HEK293 (cell line): ENCODE data around the gene PLOD2.

Experiments
- CTCF ChIA-PET: fragments of 350-600 bp; formaldehyde crosslinking; extraction: SDS; loops from one replicate; lab custom pipeline; 2021; ENCODE audit warnings: antibody characterized with exemption; lab: Yijun Ruan, JAX
- POLR2A ChIA-PET: fragments of 300-600 bp; formaldehyde crosslinking; extraction: SDS; loops from one replicate; lab custom pipeline; 2020; ENCODE audit warnings: antibody characterized with exemption, inconsistent platforms; lab: Yijun Ruan, JAX
- H3K27ac ChIP-seq: fragments of 200-500 bp; sonication (Bioruptor generic); 2 replicates; pipeline ENCODE4 v1.5.1; 2014; ENCODE audit warnings: low read depth, low read length, control low read depth, inconsistent platforms; ENCODE audit errors: extremely low read depth
- H3K36me3 ChIP-seq, 2 experiments: fragments of 200-500 bp in 1 of 2; sonication (Bioruptor generic) in 1 of 2; 1 replicate in 1 of 2; 2 replicates in 1 of 2; pipeline ENCODE4 v1.5.1; 2014 to 2017; ENCODE audit warnings: inconsistent platforms in 2 of 2, low read length in 2 of 2; ENCODE audit not compliant: control insufficient read depth in 2 of 2, insufficient read depth in 1 of 2
- H3K4me1 ChIP-seq: fragments of 200-500 bp; sonication (Bioruptor generic); 2 replicates; pipeline ENCODE4 v1.5.1; 2014; ENCODE audit warnings: mild to moderate bottlenecking, low read length, inconsistent platforms; ENCODE audit not compliant: control insufficient read depth, insufficient read depth
- H3K4me3 ChIP-seq: 2 replicates; pipeline ENCODE4 v1.5.1; 2011; ENCODE audit warnings: low read depth, mild to moderate bottlenecking, control low read depth, low read length, moderate library complexity
- H3K9me3 ChIP-seq: fragments of 200-500 bp; sonication (Bioruptor generic); 2 replicates; pipeline ENCODE4 v1.5.1; 2014; ENCODE audit warnings: low read depth, low read length, inconsistent platforms; ENCODE audit not compliant: control insufficient read depth, insufficient read depth
- GFI1B ChIP-seq: fragments of 450-650 bp; formaldehyde crosslinking; IDR thresholded peaks from 2 replicates; pipeline ENCODE4 v1.5.1; 2016; ENCODE audit warnings: missing biosample characterization, missing genetic modification characterization
- HOXA7 ChIP-seq: sonication (generic); formaldehyde crosslinking; IDR thresholded peaks from 2 replicates; pipeline ENCODE4 v1.8.1; 2022; ENCODE audit warnings: missing genetic modification reagents, borderline replicate concordance
- SCRT1 ChIP-seq: fragments of 450-650 bp; formaldehyde crosslinking; IDR thresholded peaks from 2 replicates; pipeline ENCODE4 v1.5.1; 2016; ENCODE audit warnings: missing biosample characterization, missing genetic modification characterization, borderline replicate concordance
- SP7 ChIP-seq: fragments of 450-650 bp; formaldehyde crosslinking; IDR thresholded peaks from 2 replicates; pipeline ENCODE4 v1.5.1; 2016; ENCODE audit warnings: missing biosample characterization, missing genetic modification characterization
- YY2 ChIP-seq: fragments of 450-650 bp; formaldehyde crosslinking; IDR thresholded peaks from 2 replicates; pipeline ENCODE4 v1.5.1; 2016; ENCODE audit warnings: missing biosample characterization, missing genetic modification characterization
- ZBTB20 ChIP-seq: fragments of 450-650 bp; formaldehyde crosslinking; IDR thresholded peaks from 2 replicates; pipeline ENCODE4 v1.5.1; 2016; ENCODE audit warnings: missing biosample characterization, missing genetic modification characterization
- ZBTB48 ChIP-seq: fragments of 450-650 bp; formaldehyde crosslinking; IDR thresholded peaks from 2 replicates; pipeline ENCODE4 v1.5.1; 2016; ENCODE audit warnings: missing biosample characterization, missing genetic modification characterization
- ZFP37 ChIP-seq: fragments of 450-650 bp; formaldehyde crosslinking; IDR thresholded peaks from 2 replicates; pipeline ENCODE4 v1.5.1; 2016; ENCODE audit warnings: missing biosample characterization, missing genetic modification characterization
- ZNF169 ChIP-seq: fragments of 450-650 bp; formaldehyde crosslinking; IDR thresholded peaks from 2 replicates; pipeline ENCODE4 v1.5.1; 2016; ENCODE audit warnings: missing biosample characterization, missing genetic modification characterization
- ZNF335 ChIP-seq: fragments of 450-650 bp; formaldehyde crosslinking; conservative IDR thresholded peaks from 2 replicates; pipeline ENCODE4 v1.5.1; 2016; ENCODE audit warnings: missing biosample characterization, missing genetic modification characterization
- ZNF341 ChIP-seq: fragments of 450-650 bp; formaldehyde crosslinking; IDR thresholded peaks from 2 replicates; pipeline ENCODE4; 2016; ENCODE audit warnings: low read depth, missing biosample characterization, missing genetic modification characterization
- ZNF449 ChIP-seq: fragments of 450-650 bp; formaldehyde crosslinking; IDR thresholded peaks from 2 replicates; pipeline ENCODE4 v1.5.1; 2017; ENCODE audit warnings: missing biosample characterization, mild to moderate bottlenecking, missing genetic modification characterization, moderate library complexity
- ZNF600 ChIP-seq: fragments of 450-650 bp; formaldehyde crosslinking; IDR thresholded peaks from 2 replicates; pipeline ENCODE4 v1.5.1; 2016; ENCODE audit warnings: missing biosample characterization, missing genetic modification characterization
- ZNF623 ChIP-seq: fragments of 450-650 bp; formaldehyde crosslinking; IDR thresholded peaks from 2 replicates; pipeline ENCODE4 v1.5.1; 2016; ENCODE audit warnings: missing biosample characterization, missing genetic modification characterization
- ZNF707 ChIP-seq: fragments of 450-650 bp; formaldehyde crosslinking; IDR thresholded peaks from 2 replicates; pipeline ENCODE4 v1.5.1; 2016; ENCODE audit warnings: missing biosample characterization, missing genetic modification characterization
- ZNF791 ChIP-seq: fragments of 450-650 bp; formaldehyde crosslinking; IDR thresholded peaks from 2 replicates; pipeline ENCODE4 v1.5.1; 2016; ENCODE audit warnings: missing biosample characterization, missing genetic modification characterization
- TF ChIP-seq, protein P1 (sequence below): fragments of 450-650 bp; formaldehyde crosslinking; IDR thresholded peaks from 2 replicates; pipeline ENCODE4 v1.5.1; 2016; ENCODE audit warnings: missing biosample characterization, missing genetic modification characterization
- TF ChIP-seq, protein P2 (sequence below): fragments of 450-650 bp; formaldehyde crosslinking; IDR thresholded peaks from 2 replicates; pipeline ENCODE4 v1.5.1; 2016; ENCODE audit warnings: missing biosample characterization, missing genetic modification characterization
- TF ChIP-seq, protein P3 (sequence below): fragments of 450-650 bp; formaldehyde crosslinking; IDR thresholded peaks from 2 replicates; pipeline ENCODE4 v1.5.1; 2016; ENCODE audit warnings: missing biosample characterization, missing genetic modification characterization
- TF ChIP-seq, protein P4 (sequence below): fragments of 450-650 bp; formaldehyde crosslinking; IDR thresholded peaks from 2 replicates; pipeline ENCODE4 v1.5.1; 2016; ENCODE audit warnings: missing biosample characterization, missing genetic modification characterization

Gene PLOD2

DNA sequence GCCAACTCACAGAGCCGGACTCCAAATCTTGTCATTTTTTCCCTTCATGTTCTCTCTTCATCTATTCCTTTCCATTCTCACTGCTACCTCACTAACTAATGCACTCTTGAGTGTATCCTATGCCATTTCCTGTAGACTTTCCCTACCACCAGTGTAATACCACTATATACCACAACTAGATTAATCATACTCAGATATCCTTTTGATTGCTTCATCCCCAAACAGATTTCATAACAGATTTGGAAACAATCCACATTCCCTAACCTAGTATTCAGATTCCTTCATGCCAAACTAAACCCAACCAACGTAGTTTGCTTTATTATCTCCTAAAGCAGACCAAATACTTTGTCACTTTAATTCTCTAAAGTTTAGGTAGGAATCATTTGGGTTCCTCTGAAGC is 2.6 kb upstream of the PLOD2 start:
- Histone ChIP-seq H3K9me3 (no peaks in the 10 kb centered on the region), H3K36me3 (no peaks in the 10 kb centered on the region), H3K27ac (no peak overlapping the region)
- TF ChIP-seq ZBTB20 (tag by site-specific recombination) (peak; percentile 35; the same call in 1 of the 2 replicates), ZNF791 (tag by site-specific recombination) (no peak), GFI1B (tag by site-specific recombination) (no peak), YY2 (tag by site-specific recombination) (no peak), ZNF169 (tag by site-specific recombination) (no peak), ZNF707 (tag by site-specific recombination) (no peak), SCRT1 (tag by site-specific recombination) (no peak)
- TF ChIP-seq, protein P1, sequence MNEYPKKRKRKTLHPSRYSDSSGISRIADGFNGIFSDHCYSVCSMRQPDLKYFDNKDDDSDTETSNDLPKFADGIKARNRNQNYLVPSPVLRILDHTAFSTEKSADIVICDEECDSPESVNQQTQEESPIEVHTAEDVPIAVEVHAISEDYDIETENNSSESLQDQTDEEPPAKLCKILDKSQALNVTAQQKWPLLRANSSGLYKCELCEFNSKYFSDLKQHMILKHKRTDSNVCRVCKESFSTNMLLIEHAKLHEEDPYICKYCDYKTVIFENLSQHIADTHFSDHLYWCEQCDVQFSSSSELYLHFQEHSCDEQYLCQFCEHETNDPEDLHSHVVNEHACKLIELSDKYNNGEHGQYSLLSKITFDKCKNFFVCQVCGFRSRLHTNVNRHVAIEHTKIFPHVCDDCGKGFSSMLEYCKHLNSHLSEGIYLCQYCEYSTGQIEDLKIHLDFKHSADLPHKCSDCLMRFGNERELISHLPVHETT (tag by site-specific recombination), result no peak
- TF ChIP-seq, all 188 proteins: peak for 1
- Histone ChIP-seq H3K4me3 (no peak overlapping the region), H3K4me1 (peaks cover 3% of the 10 kb centered on the region; the same call in 1 of the 2 replicates)
- CTCF ChIA-PET, result no interaction called here
- POLR2A ChIA-PET, result no interaction called here

DNA sequence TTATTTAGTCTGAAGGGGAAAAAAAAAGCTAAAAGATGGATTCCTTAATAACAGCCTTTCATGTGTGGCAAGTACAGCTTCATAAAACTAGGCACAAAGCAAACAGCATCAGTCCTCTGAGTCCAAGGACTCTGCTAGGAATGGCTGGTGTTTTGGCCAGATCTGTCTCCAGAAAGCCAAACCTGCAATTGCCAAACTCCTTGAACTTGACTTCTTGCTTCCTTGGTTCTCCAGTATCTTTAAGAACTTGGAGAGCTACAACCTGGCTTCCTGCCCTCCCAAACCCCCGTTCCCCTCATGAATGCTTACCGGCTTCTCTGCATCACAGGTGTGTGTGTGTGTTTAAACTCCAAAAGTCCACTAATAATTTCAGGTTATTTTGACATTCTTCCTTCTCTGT is 1.6 kb upstream of the PLOD2 start:
- H3K36me3 ChIP-seq, result no peaks in the 10 kb centered on the region
- H3K9me3 ChIP-seq, result no peaks in the 10 kb centered on the region
- ChIA-PET POLR2A (no interaction called here), CTCF (interaction anchor here (0.7 to 2.8 kb wide), 3 partner anchors 27 to 128 kb away, joined by 4 to 9 read pairs (median 7); no protein-coding TSS in a partner anchor)
- TF ChIP-seq ZNF600 (tag by site-specific recombination) (no peak), ZFP37 (tag by site-specific recombination) (no peak), SP7 (tag by site-specific recombination) (no peak)
- TF ChIP-seq, protein P2, sequence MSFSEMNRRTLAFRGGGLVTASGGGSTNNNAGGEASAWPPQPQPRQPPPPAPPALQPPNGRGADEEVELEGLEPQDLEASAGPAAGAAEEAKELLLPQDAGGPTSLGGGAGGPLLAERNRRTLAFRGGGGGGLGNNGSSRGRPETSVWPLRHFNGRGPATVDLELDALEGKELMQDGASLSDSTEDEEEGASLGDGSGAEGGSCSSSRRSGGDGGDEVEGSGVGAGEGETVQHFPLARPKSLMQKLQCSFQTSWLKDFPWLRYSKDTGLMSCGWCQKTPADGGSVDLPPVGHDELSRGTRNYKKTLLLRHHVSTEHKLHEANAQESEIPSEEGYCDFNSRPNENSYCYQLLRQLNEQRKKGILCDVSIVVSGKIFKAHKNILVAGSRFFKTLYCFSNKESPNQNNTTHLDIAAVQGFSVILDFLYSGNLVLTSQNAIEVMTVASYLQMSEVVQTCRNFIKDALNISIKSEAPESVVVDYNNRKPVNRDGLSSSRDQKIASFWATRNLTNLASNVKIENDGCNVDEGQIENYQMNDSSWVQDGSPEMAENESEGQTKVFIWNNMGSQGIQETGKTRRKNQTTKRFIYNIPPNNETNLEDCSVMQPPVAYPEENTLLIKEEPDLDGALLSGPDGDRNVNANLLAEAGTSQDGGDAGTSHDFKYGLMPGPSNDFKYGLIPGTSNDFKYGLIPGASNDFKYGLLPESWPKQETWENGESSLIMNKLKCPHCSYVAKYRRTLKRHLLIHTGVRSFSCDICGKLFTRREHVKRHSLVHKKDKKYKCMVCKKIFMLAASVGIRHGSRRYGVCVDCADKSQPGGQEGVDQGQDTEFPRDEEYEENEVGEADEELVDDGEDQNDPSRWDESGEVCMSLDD (tag by site-specific recombination), result no peak
- TF ChIP-seq, protein P3, sequence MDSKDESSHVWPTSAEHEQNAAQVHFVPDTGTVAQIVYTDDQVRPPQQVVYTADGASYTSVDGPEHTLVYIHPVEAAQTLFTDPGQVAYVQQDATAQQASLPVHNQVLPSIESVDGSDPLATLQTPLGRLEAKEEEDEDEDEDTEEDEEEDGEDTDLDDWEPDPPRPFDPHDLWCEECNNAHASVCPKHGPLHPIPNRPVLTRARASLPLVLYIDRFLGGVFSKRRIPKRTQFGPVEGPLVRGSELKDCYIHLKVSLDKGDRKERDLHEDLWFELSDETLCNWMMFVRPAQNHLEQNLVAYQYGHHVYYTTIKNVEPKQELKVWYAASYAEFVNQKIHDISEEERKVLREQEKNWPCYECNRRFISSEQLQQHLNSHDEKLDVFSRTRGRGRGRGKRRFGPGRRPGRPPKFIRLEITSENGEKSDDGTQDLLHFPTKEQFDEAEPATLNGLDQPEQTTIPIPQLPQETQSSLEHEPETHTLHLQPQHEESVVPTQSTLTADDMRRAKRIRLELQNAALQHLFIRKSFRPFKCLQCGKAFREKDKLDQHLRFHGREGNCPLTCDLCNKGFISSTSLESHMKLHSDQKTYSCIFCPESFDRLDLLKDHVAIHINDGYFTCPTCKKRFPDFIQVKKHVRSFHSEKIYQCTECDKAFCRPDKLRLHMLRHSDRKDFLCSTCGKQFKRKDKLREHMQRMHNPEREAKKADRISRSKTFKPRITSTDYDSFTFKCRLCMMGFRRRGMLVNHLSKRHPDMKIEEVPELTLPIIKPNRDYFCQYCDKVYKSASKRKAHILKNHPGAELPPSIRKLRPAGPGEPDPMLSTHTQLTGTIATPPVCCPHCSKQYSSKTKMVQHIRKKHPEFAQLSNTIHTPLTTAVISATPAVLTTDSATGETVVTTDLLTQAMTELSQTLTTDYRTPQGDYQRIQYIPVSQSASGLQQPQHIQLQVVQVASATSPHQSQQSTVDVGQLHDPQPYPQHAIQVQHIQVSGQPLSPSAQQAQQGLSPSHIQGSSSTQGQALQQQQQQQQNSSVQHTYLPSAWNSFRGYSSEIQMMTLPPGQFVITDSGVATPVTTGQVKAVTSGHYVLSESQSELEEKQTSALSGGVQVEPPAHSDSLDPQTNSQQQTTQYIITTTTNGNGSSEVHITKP, result no peak
- H3K4me3 ChIP-seq, result no peak overlapping the region
- H3K27ac ChIP-seq, result no peak overlapping the region
- peaks cover 5% of the 10 kb centered on the region; the same call in 1 of the 2 replicates for H3K4me1 ChIP-seq

- TF ChIP-seq, protein P4, sequence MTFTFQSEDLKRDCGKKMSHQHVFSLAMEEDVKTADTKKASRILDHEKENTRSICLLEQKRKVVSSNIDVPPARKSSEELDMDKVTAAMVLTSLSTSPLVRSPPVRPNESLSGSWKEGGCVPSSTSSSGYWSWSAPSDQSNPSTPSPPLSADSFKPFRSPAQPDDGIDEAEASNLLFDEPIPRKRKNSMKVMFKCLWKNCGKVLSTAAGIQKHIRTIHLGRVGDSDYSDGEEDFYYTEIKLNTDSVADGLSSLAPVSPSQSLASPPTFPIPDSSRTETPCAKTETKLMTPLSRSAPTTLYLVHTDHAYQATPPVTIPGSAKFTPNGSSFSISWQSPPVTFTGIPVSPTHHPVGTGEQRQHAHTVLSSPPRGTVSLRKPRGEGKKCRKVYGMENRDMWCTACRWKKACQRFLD (tag by site-specific recombination), result no peak
- TF ChIP-seq HOXA7 (CRISPR knock-in tag) (no peak), ZBTB48 (tag by site-specific recombination) (no peak), ZNF449 (tag by site-specific recombination) (peak; percentile 83), ZNF335 (tag by site-specific recombination) (peak; percentile 46; the same call in 1 of the 2 replicates), ZNF623 (tag by site-specific recombination) (no peak), ZNF341 (tag by site-specific recombination) (peak; percentile 29; the same call in 1 of the 2 replicates)
- Histone ChIP-seq H3K4me3 (peak overlapping the region; percentile 81), H3K4me1 (peaks cover 6% of the 10 kb centered on the region; the same call in 1 of the 2 replicates), H3K27ac (peak overlapping the region; percentile 91), H3K9me3 (no peaks in the 10 kb centered on the region), H3K36me3 (no peaks in the 10 kb centered on the region)
- POLR2A ChIA-PET, result interaction anchor here (1.1 to 1.4 kb wide), 2 partner anchors 9 to 96 kb away, joined by 3 to 4 read pairs; no protein-coding TSS in a partner anchor
- CTCF ChIA-PET, result interaction anchor here (0.8 to 2.8 kb wide), 3 partner anchors 26 to 96 kb away, joined by 4 to 9 read pairs (median 7); no protein-coding TSS in a partner anchor
Measured at GRCh38 chr3:146161663-146162002, 649 bp upstream of the PLOD2 start.
